ENCODE results near the gene CD44. TPM values are rescaled to one million over a fixed set of nuclear protein-coding genes. Genes with fewer than 3 reads are reported as not detected.

Gene CD44
- total RNA-seq, 1 experiment from 2014 or later, result 6.1 TPM

DNA sequence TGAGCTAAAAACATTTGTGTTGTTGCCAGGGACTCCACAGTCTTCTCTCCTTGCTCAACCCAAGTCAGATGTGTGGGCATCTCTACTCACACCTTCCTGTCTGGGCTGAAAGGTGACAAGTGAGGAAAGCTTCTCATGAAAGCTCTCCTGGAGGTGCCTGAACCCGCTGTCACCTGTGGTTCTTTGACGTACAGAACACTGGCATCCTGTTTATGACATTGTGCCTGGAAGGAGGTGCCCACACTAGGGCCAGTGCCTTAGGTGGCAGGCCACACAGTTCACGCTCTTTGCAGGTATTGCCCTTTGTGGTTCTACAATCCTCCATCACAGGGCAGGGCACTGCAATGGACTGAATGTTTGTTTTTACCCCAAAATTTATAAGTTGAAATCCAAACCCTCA is 108.5 kb downstream of the CD44 start:
- H4K91ac ChIP-seq (ENCODE audit: insufficient read length, low read depth, low read length), result no peak overlapping the region
- no peaks in the 10 kb centered on the region for H3K9me3 ChIP-seq (ENCODE audit: control insufficient read depth, low read depth, low read length)
- WGBS (ENCODE audit: extremely low coverage, insufficient read length, low lambda C conversion rate), result no CpG with 5 or more reads among the region's 3 CpGs
- no peak overlapping the region for H2AFZ ChIP-seq (ENCODE audit: low read length)
- no peak overlapping the region for H2BK5ac ChIP-seq (ENCODE audit: insufficient read length, low read length)
- no peak overlapping the region for H3K23ac ChIP-seq (ENCODE audit: insufficient read length, low read depth, low read length)
- no peaks in the 10 kb centered on the region for H3K23me2 ChIP-seq (ENCODE audit: insufficient read length, low read depth, low read length, poor library complexity, severe bottlenecking)
- Mint-ChIP-seq H3K4me1 (no peaks in the 10 kb centered on the region), H3K4me3 (no peak overlapping the region), H3K27ac (no peak overlapping the region), H3K9me3 (no peaks in the 10 kb centered on the region), H3K27me3 (ENCODE audit: low read depth) (no peaks in the 10 kb centered on the region), H3K36me3 (ENCODE audit: insufficient read depth in 1 of 3, low read depth in 3 of 3) (no peaks in the 10 kb centered on the region)
- H3K4me2 ChIP-seq (ENCODE audit: insufficient read depth, insufficient read length, low read length), result no peak overlapping the region
- H2BK12ac ChIP-seq (ENCODE audit: insufficient read length, low read depth, low read length), result no peak overlapping the region
- no peaks in the 10 kb centered on the region for H3K27me3 ChIP-seq (ENCODE audit: insufficient read depth, low read length)
- H3K79me2 ChIP-seq (ENCODE audit: insufficient read depth, low read length), result no peaks in the 10 kb centered on the region
- no peaks in the 10 kb centered on the region for H3K4me1 ChIP-seq (ENCODE audit: insufficient read depth, low read length)
- no peak for DNase-seq
- H3K18ac ChIP-seq (ENCODE audit: insufficient read length, low read depth, low read length), result no peak overlapping the region
- H3K79me1 ChIP-seq (ENCODE audit: insufficient read depth, low read depth, low read length, poor library complexity, severe bottlenecking), result no peaks in the 10 kb centered on the region
- TF ChIP-seq, protein P1, sequence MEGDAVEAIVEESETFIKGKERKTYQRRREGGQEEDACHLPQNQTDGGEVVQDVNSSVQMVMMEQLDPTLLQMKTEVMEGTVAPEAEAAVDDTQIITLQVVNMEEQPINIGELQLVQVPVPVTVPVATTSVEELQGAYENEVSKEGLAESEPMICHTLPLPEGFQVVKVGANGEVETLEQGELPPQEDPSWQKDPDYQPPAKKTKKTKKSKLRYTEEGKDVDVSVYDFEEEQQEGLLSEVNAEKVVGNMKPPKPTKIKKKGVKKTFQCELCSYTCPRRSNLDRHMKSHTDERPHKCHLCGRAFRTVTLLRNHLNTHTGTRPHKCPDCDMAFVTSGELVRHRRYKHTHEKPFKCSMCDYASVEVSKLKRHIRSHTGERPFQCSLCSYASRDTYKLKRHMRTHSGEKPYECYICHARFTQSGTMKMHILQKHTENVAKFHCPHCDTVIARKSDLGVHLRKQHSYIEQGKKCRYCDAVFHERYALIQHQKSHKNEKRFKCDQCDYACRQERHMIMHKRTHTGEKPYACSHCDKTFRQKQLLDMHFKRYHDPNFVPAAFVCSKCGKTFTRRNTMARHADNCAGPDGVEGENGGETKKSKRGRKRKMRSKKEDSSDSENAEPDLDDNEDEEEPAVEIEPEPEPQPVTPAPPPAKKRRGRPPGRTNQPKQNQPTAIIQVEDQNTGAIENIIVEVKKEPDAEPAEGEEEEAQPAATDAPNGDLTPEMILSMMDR (conservative IDR thresholded peaks at IDR 0.05), result no peak
- no peak overlapping the region for H3K4ac ChIP-seq (ENCODE audit: low read depth, low read length)
- H3K27ac ChIP-seq (ENCODE audit: insufficient read length, low read depth, low read length), result no peak overlapping the region
- H2BK120ac ChIP-seq (ENCODE audit: low read depth, low read length, poor library complexity, severe bottlenecking), result no peak overlapping the region
- no peak overlapping the region for H4K5ac ChIP-seq (ENCODE audit: insufficient read length, low read depth, low read length)
- H3K14ac ChIP-seq (ENCODE audit: insufficient read depth, low read length), result no peak overlapping the region
- H4K20me1 ChIP-seq (ENCODE audit: control insufficient read depth, insufficient read depth, insufficient read length), result no peaks in the 10 kb centered on the region
- no peak overlapping the region for H3K9ac ChIP-seq (ENCODE audit: extremely low read depth, insufficient read length, low read length)
- no peak overlapping the region for H3K56ac ChIP-seq (ENCODE audit: insufficient read length, low read depth, low read length)
- H2AK5ac ChIP-seq (ENCODE audit: insufficient read length, low read length), result no peak overlapping the region
- no peak overlapping the region for H3T11ph ChIP-seq (ENCODE audit: low read length)
- H2BK20ac ChIP-seq (ENCODE audit: low read depth, low read length, poor library complexity, severe bottlenecking), result no peak overlapping the region
- H4K8ac ChIP-seq (replicated peaks; ENCODE audit: insufficient read length, low read depth, low read length), result no peak overlapping the region
- no peak overlapping the region for H2BK15ac ChIP-seq (ENCODE audit: low read depth, low read length)
